ENCODE results near the gene APOL6. TPM values are rescaled to one million over a fixed set of nuclear protein-coding genes. Genes with fewer than 3 reads are reported as not detected.

APOL6 gene
- total and polyA plus RNA-seq, 8 donors = 2.0 to 12.6 (median 3.7) TPM

GRCh38 chr22:35624547-35624946 is 23.7 kb upstream of the APOL6 start:
- no peak for TF ChIP-seq CTCF (IDR thresholded peaks at IDR 0.05)
- FAIRE-seq = no peak
- intact Hi-C loops (cut with DNase I) = loop anchor here in 2 of 3 donors (5.0 to 10.0 kb wide), 3 partner anchors 192 to 490 kb away; no protein-coding TSS in a partner anchor

GRCh38 chr22:35625763-35626432 is 22.3 kb upstream of the APOL6 start:
- Histone ChIP-seq H3K9me3 (no peaks in the 10 kb centered on the region), H3K27me3 (no peaks in the 10 kb centered on the region), H3K36me3 (no peaks in the 10 kb centered on the region), H3K27ac (no peak overlapping the region), H3K4me1 (peaks cover 0 to 13% (median 0%) of the 10 kb centered on the region in 3 donors), H3K4me3 (no peak overlapping the region)
- FAIRE-seq (no peak), ATAC-seq (no peak), DNase-seq (no peak)
- 62 to 67% methylated on average over 10 of the region's 10 CpGs for WGBS, 2 donors
- intact Hi-C loops (cut with DNase I) = loop anchor here in 2 of 3 donors (10.0 kb wide), 2 partner anchors 299 to 489 kb away; no protein-coding TSS in a partner anchor
- no peak for TF ChIP-seq CTCF (IDR thresholded peaks at IDR 0.05)

More at GRCh38 chr22:35624547-35624946, 23.7 kb upstream of the APOL6 start:
- WGBS, 2 donors = 81 to 84% methylated on average over 6 of the region's 6 CpGs
- no peaks in the 10 kb centered on the region for H3K36me3 ChIP-seq
- H3K4me3 ChIP-seq = no peak overlapping the region
- DNase-seq (no peak), ATAC-seq (no peak)
- H3K27ac ChIP-seq = no peak overlapping the region
- H3K9me3 ChIP-seq = no peaks in the 10 kb centered on the region
- peaks cover 0 to 13% (median 0%) of the 10 kb centered on the region in 3 donors for H3K4me1 ChIP-seq
- H3K27me3 ChIP-seq = no peaks in the 10 kb centered on the region

- ATAC-seq = peak; percentile 79 to 87 (median 86)
- FAIRE-seq = no peak
Measured at GRCh38 chr22:35627267-35628041, 20.8 kb upstream of the APOL6 start.

GRCh38 chr22:35628732-35629131 is 19.5 kb upstream of the APOL6 start:
- H3K27ac ChIP-seq = peak overlapping the region in 2 of 4 donors; percentile 67 to 97
- 75 to 78% methylated on average over 3 of the region's 3 CpGs for WGBS, 2 donors
- no peaks in the 10 kb centered on the region for H3K9me3 ChIP-seq
- intact Hi-C loops (cut with DNase I) = loop anchor here in 2 of 3 donors (10.0 kb wide), 2 partner anchors 296 to 486 kb away; no protein-coding TSS in a partner anchor
- FAIRE-seq (no peak), ATAC-seq (no peak), DNase-seq (no peak)
- TF ChIP-seq CTCF (IDR thresholded peaks at IDR 0.05) = no peak
- no peak overlapping the region for H3K4me3 ChIP-seq
- no peaks in the 10 kb centered on the region for H3K27me3 ChIP-seq
- H3K4me1 ChIP-seq = peaks cover 0 to 3% (median 0%) of the 10 kb centered on the region in 3 donors
- no peaks in the 10 kb centered on the region for H3K36me3 ChIP-seq

More at GRCh38 chr22:35627267-35628041, 20.8 kb upstream of the APOL6 start:
- H3K27ac ChIP-seq = peak overlapping the region; percentile 81 to 97 (median 93)
- peaks cover 0 to 9% (median 0%) of the 10 kb centered on the region in 3 donors for H3K4me1 ChIP-seq
- intact Hi-C loops (cut with DNase I) = loop anchor here in 2 of 3 donors (10.0 kb wide), 2 partner anchors 297 to 487 kb away; no protein-coding TSS in a partner anchor
- WGBS, 2 donors = 0 to 1% methylated on average over 20 to 21 of the region's 21 CpGs
- no peaks in the 10 kb centered on the region for H3K36me3 ChIP-seq
- TF ChIP-seq CTCF (IDR thresholded peaks at IDR 0.05) = peak in 1 of 4 donors; percentile 15
- no peaks in the 10 kb centered on the region for H3K9me3 ChIP-seq
- no peaks in the 10 kb centered on the region for H3K27me3 ChIP-seq
- peak overlapping the region; percentile 23 to 60 (median 35) for H3K4me3 ChIP-seq
- DNase-seq = peak; percentile 76 to 88 (median 82)

All from pancreas (tissue), 10 donors.